ENCODE measurements around the gene AGAP1.

DNA sequence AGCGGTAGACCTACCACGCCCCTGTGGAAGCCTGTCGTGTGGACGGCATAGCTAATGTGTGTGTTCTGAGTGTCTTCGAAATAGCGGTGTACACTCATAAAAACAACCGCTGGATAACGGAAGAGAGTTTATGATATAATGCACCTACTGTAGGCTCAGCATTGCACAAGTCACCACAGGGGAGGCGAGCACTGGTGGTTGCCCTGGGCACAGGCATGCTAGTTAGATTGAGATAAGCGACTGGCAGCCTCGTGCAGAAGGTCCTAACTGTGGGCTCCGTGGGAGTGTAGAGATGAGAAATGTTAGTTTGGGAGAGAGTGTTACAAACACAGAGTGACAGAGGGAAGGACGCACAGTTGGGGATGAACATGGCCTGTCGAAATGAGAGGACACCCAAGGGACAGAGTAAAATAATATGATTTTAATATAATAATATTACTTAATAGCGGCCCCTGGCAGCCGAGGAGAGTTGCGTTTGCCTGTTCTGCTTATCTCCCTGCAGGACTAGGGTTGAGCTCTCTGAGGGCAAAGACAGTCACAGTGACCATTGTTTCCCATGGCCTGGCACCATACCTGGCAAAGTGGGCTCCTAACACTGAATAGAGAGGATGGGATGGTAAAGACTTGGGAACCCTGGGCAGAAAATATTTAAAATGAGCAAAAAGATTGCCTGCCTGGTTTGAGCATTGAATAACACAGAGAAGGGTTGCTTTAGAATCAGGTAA is 470.2 kb downstream of the AGAP1 start:
- TF ChIP-seq POLR2A (IDR thresholded peaks at IDR 0.05; ENCODE audit: low read depth, low read length): no peak
- no peak for TF ChIP-seq PAX5 (IDR thresholded peaks at IDR 0.05; ENCODE audit: insufficient read depth, low read length, severe bottlenecking)
- TF ChIP-seq TAF1 (IDR thresholded peaks at IDR 0.05; ENCODE audit: low read depth, low read length): no peak
- no peak for TF ChIP-seq POLR2AphosphoS5 (IDR thresholded peaks at IDR 0.05; ENCODE audit: low read depth, low read length)
- TF ChIP-seq SPI1 (IDR thresholded peaks at IDR 0.05; ENCODE audit: low read depth, low read length): no peak
- no peak for TF ChIP-seq POU2F2 (IDR thresholded peaks at IDR 0.05; ENCODE audit: low read depth, low read length)
